Epithelial cell of proximal tubule (primary cell): Measurements from ENCODE around the gene PLA2G5. TPM values are rescaled to one million over a fixed set of nuclear protein-coding genes. Genes with fewer than 3 reads are reported as not detected.

Source experiments
- DNase-seq: peaks from one replicate; pipeline ENCODE4 v3.0.0-alpha.2; 2011; ENCODE audit warnings: low read depth
- H3K4me3 ChIP-seq: 2 replicates; pipeline ENCODE4 v1.5.1; 2011; ENCODE audit warnings: low read depth, mild to moderate bottlenecking, low read length
- total RNA-seq: library from RNA; depleted of rRNA; stranded (reverse); fragments of >200 nt; gene quantifications from 2 replicates; pipeline ENCODE4 v1.2.3, GENCODE V29; 2015
- TF ChIP-seq, protein P1 (sequence below): conservative IDR thresholded peaks from 2 replicates; pipeline ENCODE4 v1.5.1; 2012; ENCODE audit warnings: low read depth, mild to moderate bottlenecking, low read length

The PLA2G5 gene
- total RNA-seq, 1 donor from 2014 or later = not detected

DNA sequence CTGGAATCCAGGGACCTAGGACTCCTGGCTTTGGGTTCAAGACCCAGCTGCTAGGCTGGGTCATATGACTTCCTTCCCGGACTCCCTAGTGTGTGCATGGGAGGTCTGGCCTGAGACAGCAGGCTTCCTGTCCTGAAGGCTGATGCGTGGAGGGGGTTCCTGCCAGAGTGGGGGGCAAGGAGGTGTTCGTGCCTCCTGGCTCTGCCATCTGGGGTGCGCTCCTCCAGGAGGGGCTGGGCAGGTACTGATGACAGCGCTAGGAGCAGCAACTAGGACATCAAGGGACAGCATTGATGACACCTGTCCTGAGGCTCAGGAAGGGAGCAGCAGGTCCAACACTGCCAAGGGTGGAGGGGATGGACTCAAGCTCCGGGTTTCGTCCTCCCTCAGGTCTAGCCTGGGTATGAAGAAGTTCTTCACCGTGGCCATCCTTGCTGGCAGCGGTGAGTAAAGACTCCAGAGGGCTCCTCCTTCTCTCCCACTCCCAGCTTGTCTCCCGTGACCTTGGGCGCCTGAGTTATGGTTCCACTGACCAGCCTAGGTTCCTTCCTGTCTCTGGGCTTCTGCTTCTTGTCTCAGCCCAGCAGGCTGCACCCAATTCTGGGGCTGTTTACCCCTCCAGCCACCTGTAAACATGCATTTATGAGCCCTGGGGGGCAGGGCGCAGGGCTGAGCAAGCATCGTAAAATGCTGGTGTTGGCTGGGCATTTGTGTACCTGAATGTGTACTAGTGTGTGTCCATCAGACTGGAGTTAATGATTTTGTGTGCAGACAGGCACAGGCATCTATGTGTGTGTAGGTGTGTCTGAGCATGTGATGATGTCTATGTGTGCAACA lies 70.0 kb downstream of the PLA2G5 start:
- DNase-seq = no peak
- H3K4me3 ChIP-seq = no peak overlapping the region
- TF ChIP-seq, protein P1, sequence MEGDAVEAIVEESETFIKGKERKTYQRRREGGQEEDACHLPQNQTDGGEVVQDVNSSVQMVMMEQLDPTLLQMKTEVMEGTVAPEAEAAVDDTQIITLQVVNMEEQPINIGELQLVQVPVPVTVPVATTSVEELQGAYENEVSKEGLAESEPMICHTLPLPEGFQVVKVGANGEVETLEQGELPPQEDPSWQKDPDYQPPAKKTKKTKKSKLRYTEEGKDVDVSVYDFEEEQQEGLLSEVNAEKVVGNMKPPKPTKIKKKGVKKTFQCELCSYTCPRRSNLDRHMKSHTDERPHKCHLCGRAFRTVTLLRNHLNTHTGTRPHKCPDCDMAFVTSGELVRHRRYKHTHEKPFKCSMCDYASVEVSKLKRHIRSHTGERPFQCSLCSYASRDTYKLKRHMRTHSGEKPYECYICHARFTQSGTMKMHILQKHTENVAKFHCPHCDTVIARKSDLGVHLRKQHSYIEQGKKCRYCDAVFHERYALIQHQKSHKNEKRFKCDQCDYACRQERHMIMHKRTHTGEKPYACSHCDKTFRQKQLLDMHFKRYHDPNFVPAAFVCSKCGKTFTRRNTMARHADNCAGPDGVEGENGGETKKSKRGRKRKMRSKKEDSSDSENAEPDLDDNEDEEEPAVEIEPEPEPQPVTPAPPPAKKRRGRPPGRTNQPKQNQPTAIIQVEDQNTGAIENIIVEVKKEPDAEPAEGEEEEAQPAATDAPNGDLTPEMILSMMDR = no peak

DNA sequence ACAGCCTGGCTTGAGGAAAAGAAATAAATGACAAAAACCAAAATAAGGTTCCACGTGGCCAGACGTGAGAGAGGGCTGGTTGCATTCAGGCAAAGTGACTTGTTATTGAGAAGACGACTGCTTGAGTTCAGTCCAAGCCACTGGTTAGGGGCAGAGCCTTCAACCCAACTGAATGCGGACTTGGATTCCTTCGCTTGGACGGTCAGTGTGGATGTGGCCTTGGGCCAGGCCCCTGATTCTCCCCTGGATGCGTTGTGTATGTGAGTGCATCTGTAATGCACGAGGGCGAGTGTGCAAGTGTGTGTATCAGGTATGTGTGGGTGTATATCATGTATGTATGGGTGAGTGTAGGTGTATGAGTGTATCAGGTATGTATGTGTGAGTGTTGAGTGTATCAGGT lies 71.0 kb downstream of the PLA2G5 start:
- TF ChIP-seq, protein P1 = no peak
- no peak for DNase-seq
- no peak overlapping the region for H3K4me3 ChIP-seq

DNA sequence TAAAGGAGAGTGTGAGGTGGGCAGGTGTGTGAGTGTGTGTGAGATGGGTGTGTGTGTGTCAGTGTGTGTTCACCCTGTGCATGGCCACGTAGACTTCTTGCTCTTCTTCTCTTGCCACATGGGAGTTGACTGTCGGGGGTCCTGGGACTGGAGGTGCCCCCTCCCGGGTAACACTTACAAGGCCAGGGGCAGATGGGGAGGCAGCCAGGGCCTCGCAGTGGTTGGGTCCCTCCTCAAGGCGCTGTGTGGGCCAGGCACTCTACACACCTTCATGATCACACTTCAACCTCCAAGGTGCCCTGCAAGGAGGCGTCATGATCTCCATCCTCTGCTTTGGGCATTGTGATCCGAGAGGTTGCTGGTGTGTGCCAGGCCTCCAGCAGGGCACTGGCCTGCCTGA lies 71.5 kb downstream of the PLA2G5 start:
- DNase-seq = no peak
- no peak overlapping the region for H3K4me3 ChIP-seq
- TF ChIP-seq, protein P1 = no peak

Other genes starting within 250 kb of the PLA2G5 start
- 2.6 and 3.5 TPM in 2 replicates for gene OTUD3, start 187.8 kb upstream of the PLA2G5 start, total RNA-seq
- gene PLA2G2E, start 146.6 kb upstream of the PLA2G5 start, total RNA-seq = not detected in 2 replicates
- not detected in 2 replicates for gene PLA2G2A, start 90.6 kb upstream of the PLA2G5 start, total RNA-seq
- not detected in 2 replicates for gene PLA2G2D, start 49.3 kb downstream of the PLA2G5 start, total RNA-seq
- gene PLA2G2F, start 69.1 kb downstream of the PLA2G5 start, total RNA-seq = 3.8 and 4.2 TPM in 2 replicates
- 0.14 and 0.23 TPM in 2 replicates for gene UBXN10, start 115.9 kb downstream of the PLA2G5 start, total RNA-seq
- gene PLA2G2C, start 116.3 kb downstream of the PLA2G5 start, total RNA-seq = not detected in 2 replicates
- gene VWA5B1, start 220.7 kb downstream of the PLA2G5 start, total RNA-seq = not detected in 2 replicates